ENCODE results near the gene OGDHL.

OGDHL gene

GRCh38 chr10:49742683-49743463 lies 19.2 kb downstream of the OGDHL start:
- Histone ChIP-seq H3K36me3 (ENCODE audit: control insufficient read depth in 1 of 2, insufficient read depth in 2 of 2, low read length in 2 of 2) (no peaks in the 10 kb centered on the region), H3K9me3 (ENCODE audit: control insufficient read depth in 1 of 2, low read length in 2 of 2) (no peaks in the 10 kb centered on the region), H3K4me3 (ENCODE audit: low read depth in 1 of 2, low read length in 2 of 2) (no peak overlapping the region), H3K27me3 (ENCODE audit: control insufficient read depth in 1 of 2, insufficient read depth in 2 of 2, low read length in 2 of 2) (no peaks in the 10 kb centered on the region), H3K27ac (ENCODE audit: low read depth, low read length) (no peak overlapping the region), H3K9ac (ENCODE audit: low read depth in 1 of 2, low read length in 2 of 2) (no peak overlapping the region), H3K4me1 (ENCODE audit: control insufficient read depth in 1 of 2, insufficient read depth in 2 of 2, low read length in 2 of 2) (no peaks in the 10 kb centered on the region)

- Histone ChIP-seq H3K27ac (ENCODE audit: low read depth, low read length) (no peak overlapping the region), H3K9ac (ENCODE audit: low read depth in 1 of 2, low read length in 2 of 2) (no peak overlapping the region), H3K4me1 (ENCODE audit: control insufficient read depth in 1 of 2, insufficient read depth in 2 of 2, low read length in 2 of 2) (no peaks in the 10 kb centered on the region), H3K4me3 (ENCODE audit: low read depth in 1 of 2, low read length in 2 of 2) (no peak overlapping the region), H3K9me3 (ENCODE audit: control insufficient read depth in 1 of 2, low read length in 2 of 2) (no peaks in the 10 kb centered on the region), H3K36me3 (ENCODE audit: control insufficient read depth in 1 of 2, insufficient read depth in 2 of 2, low read length in 2 of 2) (no peaks in the 10 kb centered on the region), H3K27me3 (ENCODE audit: control insufficient read depth in 1 of 2, insufficient read depth in 2 of 2, low read length in 2 of 2) (no peaks in the 10 kb centered on the region)
Observed at GRCh38 chr10:49741108-49741995, 20.8 kb downstream of the OGDHL start.

- H3K27me3 ChIP-seq (ENCODE audit: control insufficient read depth in 1 of 2, insufficient read depth in 2 of 2, low read length in 2 of 2), result no peaks in the 10 kb centered on the region
- H3K27ac ChIP-seq (ENCODE audit: low read depth, low read length), result no peak overlapping the region
- no peaks in the 10 kb centered on the region for H3K36me3 ChIP-seq (ENCODE audit: control insufficient read depth in 1 of 2, insufficient read depth in 2 of 2, low read length in 2 of 2)
- no peak overlapping the region for H3K4me3 ChIP-seq (ENCODE audit: low read depth in 1 of 2, low read length in 2 of 2)
- H3K4me1 ChIP-seq (ENCODE audit: control insufficient read depth in 1 of 2, insufficient read depth in 2 of 2, low read length in 2 of 2), result no peaks in the 10 kb centered on the region
- no peaks in the 10 kb centered on the region for H3K9me3 ChIP-seq (ENCODE audit: control insufficient read depth in 1 of 2, low read length in 2 of 2)
- no peak overlapping the region for H3K9ac ChIP-seq (ENCODE audit: low read depth in 1 of 2, low read length in 2 of 2)
Observed at GRCh38 chr10:49740346-49741107, 21.6 kb downstream of the OGDHL start.

GRCh38 chr10:49739426-49739825 lies 22.7 kb downstream of the OGDHL start:
- no peak overlapping the region for H3K27ac ChIP-seq (ENCODE audit: low read depth, low read length)
- H3K4me3 ChIP-seq (ENCODE audit: low read depth in 1 of 2, low read length in 2 of 2), result no peak overlapping the region
- no peaks in the 10 kb centered on the region for H3K36me3 ChIP-seq (ENCODE audit: control insufficient read depth in 1 of 2, insufficient read depth in 2 of 2, low read length in 2 of 2)

GRCh38 chr10:49738616-49739360 lies 23.3 kb downstream of the OGDHL start:
- Histone ChIP-seq H3K4me3 (ENCODE audit: low read depth in 1 of 2, low read length in 2 of 2) (no peak overlapping the region), H3K27ac (ENCODE audit: low read depth, low read length) (no peak overlapping the region), H3K4me1 (ENCODE audit: control insufficient read depth in 1 of 2, insufficient read depth in 2 of 2, low read length in 2 of 2) (no peaks in the 10 kb centered on the region), H3K9me3 (ENCODE audit: control insufficient read depth in 1 of 2, low read length in 2 of 2) (no peaks in the 10 kb centered on the region), H3K27me3 (ENCODE audit: control insufficient read depth in 1 of 2, insufficient read depth in 2 of 2, low read length in 2 of 2) (no peaks in the 10 kb centered on the region), H3K9ac (ENCODE audit: low read depth in 1 of 2, low read length in 2 of 2) (no peak overlapping the region), H3K36me3 (ENCODE audit: control insufficient read depth in 1 of 2, insufficient read depth in 2 of 2, low read length in 2 of 2) (no peaks in the 10 kb centered on the region)

More at GRCh38 chr10:49739426-49739825, 22.7 kb downstream of the OGDHL start:
- no peaks in the 10 kb centered on the region for H3K9me3 ChIP-seq (ENCODE audit: control insufficient read depth in 1 of 2, low read length in 2 of 2)
- H3K9ac ChIP-seq (ENCODE audit: low read depth in 1 of 2, low read length in 2 of 2), result no peak overlapping the region
- no peaks in the 10 kb centered on the region for H3K27me3 ChIP-seq (ENCODE audit: control insufficient read depth in 1 of 2, insufficient read depth in 2 of 2, low read length in 2 of 2)
- H3K4me1 ChIP-seq (ENCODE audit: control insufficient read depth in 1 of 2, insufficient read depth in 2 of 2, low read length in 2 of 2), result no peaks in the 10 kb centered on the region

GRCh38 chr10:49737474-49738201 lies 24.5 kb downstream of the OGDHL start:
- H3K9ac ChIP-seq (ENCODE audit: low read depth in 1 of 2, low read length in 2 of 2), result no peak overlapping the region
- H3K9me3 ChIP-seq (ENCODE audit: control insufficient read depth in 1 of 2, low read length in 2 of 2), result no peaks in the 10 kb centered on the region
- H3K36me3 ChIP-seq (ENCODE audit: control insufficient read depth in 1 of 2, insufficient read depth in 2 of 2, low read length in 2 of 2), result no peaks in the 10 kb centered on the region
- no peaks in the 10 kb centered on the region for H3K27me3 ChIP-seq (ENCODE audit: control insufficient read depth in 1 of 2, insufficient read depth in 2 of 2, low read length in 2 of 2)
- no peak overlapping the region for H3K27ac ChIP-seq (ENCODE audit: low read depth, low read length)
- no peak overlapping the region for H3K4me3 ChIP-seq (ENCODE audit: low read depth in 1 of 2, low read length in 2 of 2)
- H3K4me1 ChIP-seq (ENCODE audit: control insufficient read depth in 1 of 2, insufficient read depth in 2 of 2, low read length in 2 of 2), result no peaks in the 10 kb centered on the region

GRCh38 chr10:49736564-49737113 lies 25.5 kb downstream of the OGDHL start:
- no peak overlapping the region for H3K27ac ChIP-seq (ENCODE audit: low read depth, low read length)

GRCh38 chr10:49735848-49736563 lies 26.1 kb downstream of the OGDHL start:
- H3K4me1 ChIP-seq (ENCODE audit: control insufficient read depth in 1 of 2, insufficient read depth in 2 of 2, low read length in 2 of 2), result no peaks in the 10 kb centered on the region
- H3K4me3 ChIP-seq (ENCODE audit: low read depth in 1 of 2, low read length in 2 of 2), result no peak overlapping the region
- H3K9ac ChIP-seq (ENCODE audit: low read depth in 1 of 2, low read length in 2 of 2), result no peak overlapping the region
- no peaks in the 10 kb centered on the region for H3K9me3 ChIP-seq (ENCODE audit: control insufficient read depth in 1 of 2, low read length in 2 of 2)
- no peaks in the 10 kb centered on the region for H3K27me3 ChIP-seq (ENCODE audit: control insufficient read depth in 1 of 2, insufficient read depth in 2 of 2, low read length in 2 of 2)
- H3K27ac ChIP-seq (ENCODE audit: low read depth, low read length), result no peak overlapping the region
- H3K36me3 ChIP-seq (ENCODE audit: control insufficient read depth in 1 of 2, insufficient read depth in 2 of 2, low read length in 2 of 2), result no peaks in the 10 kb centered on the region

More at GRCh38 chr10:49736564-49737113, 25.5 kb downstream of the OGDHL start:
- Histone ChIP-seq H3K36me3 (ENCODE audit: control insufficient read depth in 1 of 2, insufficient read depth in 2 of 2, low read length in 2 of 2) (no peaks in the 10 kb centered on the region), H3K4me1 (ENCODE audit: control insufficient read depth in 1 of 2, insufficient read depth in 2 of 2, low read length in 2 of 2) (no peaks in the 10 kb centered on the region), H3K27me3 (ENCODE audit: control insufficient read depth in 1 of 2, insufficient read depth in 2 of 2, low read length in 2 of 2) (no peaks in the 10 kb centered on the region), H3K9me3 (ENCODE audit: control insufficient read depth in 1 of 2, low read length in 2 of 2) (no peaks in the 10 kb centered on the region), H3K9ac (ENCODE audit: low read depth in 1 of 2, low read length in 2 of 2) (no peak overlapping the region), H3K4me3 (ENCODE audit: low read depth in 1 of 2, low read length in 2 of 2) (no peak overlapping the region)
